HCT116 (cell line): ENCODE data around the gene INPP5K. TPM values are rescaled to one million over a fixed set of nuclear protein-coding genes. Genes with fewer than 3 reads are reported as not detected.
A peak's percentile ranks its signal among the peaks of the same experiment; 100 is the strongest.

Experiments
- ATAC-seq: fragments of 200-7000 bp; cut with Tn5 transposase; 2 replicates; pipeline ENCODE4 v1.9.1; 2020; ENCODE audit warnings: mild to moderate bottlenecking, moderate library complexity
- BruUV-seq: library from RNA; stranded (reverse); fragments of 400-500 nt; replicated peaks from 2 replicates; lab custom pipeline; 2021; lab: Mats Ljungman, UMichigan
- CTCF ChIA-PET: fragments of 300-600 bp; sonication (Branson Sonifier 250); formaldehyde crosslinking; loops from one replicate; lab custom pipeline; 2021; ENCODE audit warnings: antibody characterized with exemption; lab: Charles Lee
- POLR2A ChIA-PET: fragments of 300-600, 350-600 bp; sonication (Branson Sonifier 250); formaldehyde crosslinking; loops from one replicate; lab custom pipeline; 2021; ENCODE audit warnings: antibody characterized with exemption; lab: Charles Lee
- RAD21 ChIA-PET, 2 experiments: fragments of 300-600 bp; sonication (Branson Sonifier 250); formaldehyde crosslinking; loops; one replicate each; lab custom pipeline; 2023; ENCODE audit warnings: low total read pairs in 2 of 2; ENCODE audit not compliant: uncharacterized antibody in 2 of 2, unreplicated experiment in 2 of 2, low non-redundant PET in 1 of 2; lab: Charles Lee
- DNase-seq: peaks from one replicate; pipeline ENCODE4 v3.0.0-alpha.2; 2010; ENCODE audit warnings: low read depth, low spot score
- H2AFZ ChIP-seq: fragments of 200-600 bp; shearing (Covaris generic), sonication (generic); 2 replicates; pipeline ENCODE4 v1.6.1; 2017; ENCODE audit warnings: low read depth, mixed run types, mixed read lengths, antibody characterized with exemption, low read length; ENCODE audit not compliant: poor library complexity, severe bottlenecking
- H3K27ac ChIP-seq: 2 replicates; pipeline ENCODE4 v1.5.1; 2012; ENCODE audit warnings: low read depth, low read length
- H3K27me3 ChIP-seq: fragments of 200-600 bp; sonication (generic); 2 replicates; pipeline ENCODE4 v1.6.1; 2016; ENCODE audit warnings: mixed run types, low read length, mixed read lengths; ENCODE audit not compliant: insufficient read depth
- H3K36me3 ChIP-seq, 2 experiments: fragments of 200-500 bp in 1 of 2; fragments of 200-600 bp in 1 of 2; sonication (Bioruptor generic) in 1 of 2; sonication (generic) in 1 of 2; 2 replicates each; pipeline versions ENCODE4 v1.5.1 to v1.6.1; 2014 to 2016; ENCODE audit warnings: low read length in 2 of 2, inconsistent platforms in 1 of 2, mixed read lengths in 1 of 2, mixed run types in 1 of 2; ENCODE audit not compliant: insufficient read depth in 2 of 2, control insufficient read depth in 1 of 2
- H3K4me1 ChIP-seq, 2 experiments: fragments of 200-600 bp in 1 of 2; sonication (generic) in 1 of 2; 2 replicates each; pipeline versions ENCODE4 v1.5.1 to v1.6.1; 2012 to 2017; ENCODE audit warnings: low read length in 2 of 2, inconsistent platforms in 1 of 2, mild to moderate bottlenecking in 1 of 2, mixed read lengths in 1 of 2, mixed run types in 1 of 2, moderate library complexity in 1 of 2; ENCODE audit not compliant: insufficient read depth in 2 of 2, control insufficient read depth in 1 of 2
- H3K4me2 ChIP-seq: fragments of 200-600 bp; sonication (generic); 2 replicates; pipeline ENCODE4 v1.6.1; 2017; ENCODE audit warnings: mixed run types, low read length, mixed read lengths
- H3K4me3 ChIP-seq, 2 experiments: fragments of 200-600 bp in 1 of 2; sonication (generic) in 1 of 2; replicated peaks in 1 of 2; 2 replicates each; pipeline ENCODE4 v1.5.1; 2011 to 2016; ENCODE audit warnings: low read length in 2 of 2, control low read depth in 1 of 2, low read depth in 1 of 2, mild to moderate bottlenecking in 1 of 2, mixed read lengths in 1 of 2, mixed run types in 1 of 2
- H3K79me2 ChIP-seq: fragments of 200-600 bp; sonication (generic); 2 replicates; pipeline ENCODE4 v1.6.1; 2017; ENCODE audit warnings: mild to moderate bottlenecking, mixed run types, low read length, moderate library complexity, mixed read lengths; ENCODE audit not compliant: insufficient read depth
- H3K9ac ChIP-seq: fragments of 200-600 bp; sonication (generic); 2 replicates; pipeline ENCODE4 v1.6.1; 2016; ENCODE audit warnings: low read length, mixed read lengths
- H3K9me2 ChIP-seq: fragments of 200-600 bp; sonication (generic), shearing (Covaris generic); 2 replicates; pipeline ENCODE4 v1.6.1; 2017; ENCODE audit warnings: mixed run types, mild to moderate bottlenecking, moderate library complexity; ENCODE audit not compliant: insufficient read depth
- H3K9me3 ChIP-seq, 2 experiments: fragments of 200-500 bp in 1 of 2; fragments of 200-600 bp in 1 of 2; sonication (Bioruptor generic) in 1 of 2; sonication (generic) in 1 of 2; 2 replicates each; pipeline ENCODE4 v1.6.1; 2014 to 2017; ENCODE audit warnings: low read length in 2 of 2, mixed read lengths in 2 of 2, inconsistent platforms in 1 of 2, low read depth in 1 of 2, mild to moderate bottlenecking in 1 of 2, mixed run types in 1 of 2, moderate library complexity in 1 of 2; ENCODE audit not compliant: control insufficient read depth in 1 of 2, insufficient read depth in 1 of 2
- H4K20me1 ChIP-seq: fragments of 200-600 bp; sonication (generic), shearing (Covaris generic); 2 replicates; pipeline ENCODE4 v1.6.1; 2017; ENCODE audit warnings: mixed run types, mild to moderate bottlenecking, moderate library complexity; ENCODE audit not compliant: insufficient read depth
- ATF3 ChIP-seq: IDR thresholded peaks from 2 replicates; pipeline ENCODE4 v1.6.1; 2012
- CEBPB ChIP-seq: IDR thresholded peaks from 2 replicates; pipeline ENCODE4 v1.6.1; 2012; ENCODE audit warnings: low read depth
- FOSL1 ChIP-seq: IDR thresholded peaks from 2 replicates; pipeline ENCODE4 v1.6.1; 2012; ENCODE audit warnings: low read depth
- MAX ChIP-seq: IDR thresholded peaks from 2 replicates; pipeline ENCODE4 v1.6.1; 2012
- POLR2AphosphoS5 ChIP-seq: IDR thresholded peaks from 2 replicates; pipeline ENCODE4 v1.6.1; 2011; ENCODE audit warnings: mild to moderate bottlenecking, low read depth, low read length, moderate library complexity
- TCF7L2 ChIP-seq: IDR thresholded peaks from 2 replicates; pipeline ENCODE4 v1.7.0; 2011; ENCODE audit warnings: borderline replicate concordance, inconsistent platforms; ENCODE audit not compliant: insufficient read depth, insufficient read length; ENCODE audit errors: extremely low read depth
- intact Hi-C: fragments of 100-400 bp; cut with micrococcal nuclease; formaldehyde crosslinking; loops from 2 replicates; pipeline ENCODE4 v1.10.0; 2022
- total RNA-seq: library from RNA; stranded (reverse); gene quantifications from one replicate; pipeline ENCODE4 v1.2.1, GENCODE V29; 2021; ENCODE audit not compliant: unreplicated experiment
- TF ChIP-seq, protein P1 (sequence below), 3 experiments: fragments of 200-600 bp in 1 of 3; sonication (generic) in 1 of 3; IDR thresholded peaks in 2 of 3; conservative IDR thresholded peaks in 1 of 3; 2 replicates each; pipeline ENCODE4 v1.5.1; 2012 to 2017; ENCODE audit warnings: low read depth in 2 of 3, low read length in 2 of 3, antibody characterized with exemption in 1 of 3, borderline replicate concordance in 1 of 3, control low read depth in 1 of 3, mild to moderate bottlenecking in 1 of 3, mixed read lengths in 1 of 3, mixed run types in 1 of 3, moderate library complexity in 1 of 3; ENCODE audit not compliant: insufficient read depth in 1 of 3
- TF ChIP-seq, protein P2 (sequence below): IDR thresholded peaks from 2 replicates; pipeline ENCODE4 v1.6.1; 2012; ENCODE audit warnings: low read depth

Gene INPP5K
- total RNA-seq, 1 experiment from 2014 or later = 25.6 TPM

DNA sequence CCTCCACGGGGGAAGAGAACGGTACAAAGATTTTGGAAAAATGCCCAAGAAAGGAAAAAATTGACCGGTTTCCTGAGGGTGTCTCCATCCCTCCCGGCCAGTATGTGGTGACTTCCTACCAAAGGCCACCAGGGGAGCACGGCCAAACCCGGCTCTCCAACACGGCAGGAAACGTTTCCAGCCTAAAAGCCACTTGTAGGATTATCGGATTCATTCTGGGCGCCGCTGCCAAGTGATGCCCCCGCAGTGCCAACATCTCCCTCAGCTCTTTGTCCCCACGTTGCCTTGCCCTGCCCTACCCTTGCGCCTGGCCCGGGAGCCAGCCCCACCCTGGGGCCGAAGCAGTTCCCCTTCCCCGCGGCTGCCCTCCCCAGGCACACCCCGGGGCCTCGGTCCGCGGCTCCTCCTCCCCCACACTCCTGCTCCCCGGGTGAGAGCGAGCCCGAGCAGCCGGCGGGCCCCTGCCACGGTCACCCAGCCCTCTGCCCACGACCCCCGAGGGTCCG lies 61.1 kb downstream of the INPP5K start:
- Histone ChIP-seq H3K9me2 (no peaks in the 10 kb centered on the region), H3K79me2 (peaks cover 56% of the 10 kb centered on the region), H3K36me3 (peaks cover 7 to 24% of the 10 kb centered on the region in 2 experiments; a peak in 2 of 4 replicates), H3K4me3 (peak overlapping the region; percentile 85 to 92), H2AFZ (no peak overlapping the region), H3K4me2 (peak overlapping the region; percentile 75), H3K9me3 (no peaks in the 10 kb centered on the region), H3K9ac (peak overlapping the region; percentile 99), H3K27me3 (no peaks in the 10 kb centered on the region), H3K27ac (peak overlapping the region; percentile 96), H3K4me1 (peaks cover 19 to 30% of the 10 kb centered on the region in 2 experiments), H4K20me1 (peaks cover 11% of the 10 kb centered on the region; the same call in 1 of the 2 replicates)
- intact Hi-C loops = loop anchor here (2.0 kb wide), 1 partner anchor 91 kb away; no protein-coding TSS in a partner anchor
- CTCF ChIA-PET = no interaction called here
- POLR2A ChIA-PET = no interaction called here
- RAD21 ChIA-PET = no interaction called here
- ATAC-seq = peak; percentile 51
- no TSS peak for BruUV-seq
- no peak for DNase-seq
- TF ChIP-seq, protein P1, sequence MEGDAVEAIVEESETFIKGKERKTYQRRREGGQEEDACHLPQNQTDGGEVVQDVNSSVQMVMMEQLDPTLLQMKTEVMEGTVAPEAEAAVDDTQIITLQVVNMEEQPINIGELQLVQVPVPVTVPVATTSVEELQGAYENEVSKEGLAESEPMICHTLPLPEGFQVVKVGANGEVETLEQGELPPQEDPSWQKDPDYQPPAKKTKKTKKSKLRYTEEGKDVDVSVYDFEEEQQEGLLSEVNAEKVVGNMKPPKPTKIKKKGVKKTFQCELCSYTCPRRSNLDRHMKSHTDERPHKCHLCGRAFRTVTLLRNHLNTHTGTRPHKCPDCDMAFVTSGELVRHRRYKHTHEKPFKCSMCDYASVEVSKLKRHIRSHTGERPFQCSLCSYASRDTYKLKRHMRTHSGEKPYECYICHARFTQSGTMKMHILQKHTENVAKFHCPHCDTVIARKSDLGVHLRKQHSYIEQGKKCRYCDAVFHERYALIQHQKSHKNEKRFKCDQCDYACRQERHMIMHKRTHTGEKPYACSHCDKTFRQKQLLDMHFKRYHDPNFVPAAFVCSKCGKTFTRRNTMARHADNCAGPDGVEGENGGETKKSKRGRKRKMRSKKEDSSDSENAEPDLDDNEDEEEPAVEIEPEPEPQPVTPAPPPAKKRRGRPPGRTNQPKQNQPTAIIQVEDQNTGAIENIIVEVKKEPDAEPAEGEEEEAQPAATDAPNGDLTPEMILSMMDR (IDR thresholded peaks at IDR 0.05 in 2 of 3, conservative IDR thresholded peaks at IDR 0.05 in 1 of 3; ENCODE audit: borderline replicate concordance in 1 of 3, insufficient read depth in 1 of 3, low read depth in 2 of 3, low read length in 2 of 3) = peak in 2 of 3 experiments; percentile 55 to 66; a peak in 4 of 6 replicates
- TF ChIP-seq POLR2AphosphoS5 = no peak; the same call in 1 of the 2 replicates

DNA sequence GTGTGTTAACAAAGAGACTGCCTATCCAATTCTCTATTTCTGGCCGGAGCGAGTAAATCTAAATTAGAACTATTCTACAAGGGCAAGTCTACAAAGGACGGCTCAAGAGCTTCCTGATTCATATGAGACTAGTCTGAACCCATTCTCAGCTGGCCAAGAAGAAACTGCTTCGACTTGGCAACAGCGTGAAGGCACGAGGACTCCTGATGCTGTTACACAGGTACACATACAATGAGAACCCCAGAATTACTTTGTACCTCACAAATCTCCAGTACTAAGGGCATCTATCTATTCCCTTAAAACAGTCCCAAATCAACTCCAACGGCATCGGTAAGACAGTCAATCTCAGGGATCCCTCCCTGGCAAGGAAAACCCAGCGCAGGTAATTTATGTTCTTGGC lies 61.9 kb downstream of the INPP5K start:
- H4K20me1 ChIP-seq = peaks cover 13% of the 10 kb centered on the region; the same call in 1 of the 2 replicates
- ChIA-PET RAD21 (interaction anchor here in 1 of 2 experiments (1.5 kb wide), 1 partner anchor 33 kb away, joined by 3 read pairs; no protein-coding TSS in a partner anchor), CTCF (no interaction called here), POLR2A (no interaction called here)
- peak overlapping the region; percentile 85 to 92 for H3K4me3 ChIP-seq
- BruUV-seq = no TSS peak
- H3K4me1 ChIP-seq = peaks cover 12 to 23% of the 10 kb centered on the region in 2 experiments; a peak in 3 of 4 replicates
- H3K9me2 ChIP-seq = no peaks in the 10 kb centered on the region
- intact Hi-C loops = loop anchor here (2.0 kb wide), 1 partner anchor 90 kb away; no protein-coding TSS in a partner anchor
- no peaks in the 10 kb centered on the region for H3K9me3 ChIP-seq
- H3K4me2 ChIP-seq = peak overlapping the region; percentile 75
- H3K36me3 ChIP-seq = peaks cover 9 to 24% of the 10 kb centered on the region in 2 experiments; a peak in 2 of 4 replicates
- peak overlapping the region; percentile 96 for H3K27ac ChIP-seq
- H3K79me2 ChIP-seq = peaks cover 64% of the 10 kb centered on the region
- no peak overlapping the region for H2AFZ ChIP-seq
- no peak for ATAC-seq
- DNase-seq = no peak
- H3K27me3 ChIP-seq = no peaks in the 10 kb centered on the region
- H3K9ac ChIP-seq = peak overlapping the region; percentile 99
- no peak for TF ChIP-seq TCF7L2
- TF ChIP-seq, protein P1 (IDR thresholded peaks at IDR 0.05 in 2 of 3, conservative IDR thresholded peaks at IDR 0.05 in 1 of 3; ENCODE audit: borderline replicate concordance in 1 of 3, insufficient read depth in 1 of 3, low read depth in 2 of 3, low read length in 2 of 3) = no peak
- TF ChIP-seq, protein P2, sequence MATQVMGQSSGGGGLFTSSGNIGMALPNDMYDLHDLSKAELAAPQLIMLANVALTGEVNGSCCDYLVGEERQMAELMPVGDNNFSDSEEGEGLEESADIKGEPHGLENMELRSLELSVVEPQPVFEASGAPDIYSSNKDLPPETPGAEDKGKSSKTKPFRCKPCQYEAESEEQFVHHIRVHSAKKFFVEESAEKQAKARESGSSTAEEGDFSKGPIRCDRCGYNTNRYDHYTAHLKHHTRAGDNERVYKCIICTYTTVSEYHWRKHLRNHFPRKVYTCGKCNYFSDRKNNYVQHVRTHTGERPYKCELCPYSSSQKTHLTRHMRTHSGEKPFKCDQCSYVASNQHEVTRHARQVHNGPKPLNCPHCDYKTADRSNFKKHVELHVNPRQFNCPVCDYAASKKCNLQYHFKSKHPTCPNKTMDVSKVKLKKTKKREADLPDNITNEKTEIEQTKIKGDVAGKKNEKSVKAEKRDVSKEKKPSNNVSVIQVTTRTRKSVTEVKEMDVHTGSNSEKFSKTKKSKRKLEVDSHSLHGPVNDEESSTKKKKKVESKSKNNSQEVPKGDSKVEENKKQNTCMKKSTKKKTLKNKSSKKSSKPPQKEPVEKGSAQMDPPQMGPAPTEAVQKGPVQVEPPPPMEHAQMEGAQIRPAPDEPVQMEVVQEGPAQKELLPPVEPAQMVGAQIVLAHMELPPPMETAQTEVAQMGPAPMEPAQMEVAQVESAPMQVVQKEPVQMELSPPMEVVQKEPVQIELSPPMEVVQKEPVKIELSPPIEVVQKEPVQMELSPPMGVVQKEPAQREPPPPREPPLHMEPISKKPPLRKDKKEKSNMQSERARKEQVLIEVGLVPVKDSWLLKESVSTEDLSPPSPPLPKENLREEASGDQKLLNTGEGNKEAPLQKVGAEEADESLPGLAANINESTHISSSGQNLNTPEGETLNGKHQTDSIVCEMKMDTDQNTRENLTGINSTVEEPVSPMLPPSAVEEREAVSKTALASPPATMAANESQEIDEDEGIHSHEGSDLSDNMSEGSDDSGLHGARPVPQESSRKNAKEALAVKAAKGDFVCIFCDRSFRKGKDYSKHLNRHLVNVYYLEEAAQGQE = no peak
- no peak for TF ChIP-seq MAX
- TF ChIP-seq ATF3 = no peak
- no peak for TF ChIP-seq CEBPB
- TF ChIP-seq FOSL1 = no peak
